Sigmoid colon (tissue), 4 donors: Measurements from ENCODE around the gene PPM1L.

ENCODE experiments used
- EP300 ChIP-seq, 4 donors: sonication (generic); formaldehyde crosslinking; IDR thresholded peaks; one replicate each; pipeline ENCODE4 v1.6.1; 2017; ENCODE audit warnings: antibody characterized with exemption in 4 of 4
- POLR2A ChIP-seq, 2 donors: fragments of 450-650 bp; IDR thresholded peaks; one replicate each; pipeline ENCODE4 v1.6.1; 2016; ENCODE audit warnings: antibody characterized with exemption in 2 of 2, mild to moderate bottlenecking in 2 of 2, moderate library complexity in 2 of 2
- POLR2AphosphoS5 ChIP-seq, 4 donors: sonication (generic); formaldehyde crosslinking; IDR thresholded peaks; one replicate each; pipeline ENCODE4 v1.6.1; 2017; ENCODE audit warnings: antibody characterized with exemption in 4 of 4
- TF ChIP-seq, protein P1 (sequence below), 4 experiments: fragments of 450-650 bp in 3 of 4; fragments of 200-600 bp in 1 of 4; IDR thresholded peaks; one replicate each; pipeline ENCODE4 v1.5.1; 2016 to 2019; ENCODE audit warnings: antibody characterized with exemption in 4 of 4, mild to moderate bottlenecking in 3 of 4, moderate library complexity in 2 of 4

DNA sequence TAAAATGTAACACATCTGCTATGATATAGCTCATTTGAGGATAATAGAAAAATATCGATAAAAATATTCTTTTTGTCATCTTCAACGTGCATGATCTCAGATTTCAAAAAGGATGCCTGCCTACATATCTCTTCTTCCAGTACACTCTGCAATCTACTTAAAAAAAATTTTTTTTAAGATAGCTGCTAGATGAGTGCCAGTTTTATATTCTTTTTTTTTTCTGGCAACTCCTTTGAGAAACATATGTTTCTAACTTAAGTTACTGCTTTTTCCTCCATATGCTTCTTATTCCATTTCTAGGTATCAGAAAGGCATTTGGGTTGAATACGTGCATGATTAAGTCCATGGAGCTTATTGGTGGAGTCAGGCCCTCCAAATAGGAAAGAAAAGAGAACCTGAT is 160.4 kb downstream of the PPM1L start:
- TF ChIP-seq POLR2A (IDR thresholded peaks at IDR 0.05) (no peak), POLR2AphosphoS5 (IDR thresholded peaks at IDR 0.05) (no peak), EP300 (IDR thresholded peaks at IDR 0.05) (no peak)
- TF ChIP-seq, protein P1, sequence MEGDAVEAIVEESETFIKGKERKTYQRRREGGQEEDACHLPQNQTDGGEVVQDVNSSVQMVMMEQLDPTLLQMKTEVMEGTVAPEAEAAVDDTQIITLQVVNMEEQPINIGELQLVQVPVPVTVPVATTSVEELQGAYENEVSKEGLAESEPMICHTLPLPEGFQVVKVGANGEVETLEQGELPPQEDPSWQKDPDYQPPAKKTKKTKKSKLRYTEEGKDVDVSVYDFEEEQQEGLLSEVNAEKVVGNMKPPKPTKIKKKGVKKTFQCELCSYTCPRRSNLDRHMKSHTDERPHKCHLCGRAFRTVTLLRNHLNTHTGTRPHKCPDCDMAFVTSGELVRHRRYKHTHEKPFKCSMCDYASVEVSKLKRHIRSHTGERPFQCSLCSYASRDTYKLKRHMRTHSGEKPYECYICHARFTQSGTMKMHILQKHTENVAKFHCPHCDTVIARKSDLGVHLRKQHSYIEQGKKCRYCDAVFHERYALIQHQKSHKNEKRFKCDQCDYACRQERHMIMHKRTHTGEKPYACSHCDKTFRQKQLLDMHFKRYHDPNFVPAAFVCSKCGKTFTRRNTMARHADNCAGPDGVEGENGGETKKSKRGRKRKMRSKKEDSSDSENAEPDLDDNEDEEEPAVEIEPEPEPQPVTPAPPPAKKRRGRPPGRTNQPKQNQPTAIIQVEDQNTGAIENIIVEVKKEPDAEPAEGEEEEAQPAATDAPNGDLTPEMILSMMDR (IDR thresholded peaks at IDR 0.05): no peak
